ENCODE data around the gene NPR3.

DNA sequence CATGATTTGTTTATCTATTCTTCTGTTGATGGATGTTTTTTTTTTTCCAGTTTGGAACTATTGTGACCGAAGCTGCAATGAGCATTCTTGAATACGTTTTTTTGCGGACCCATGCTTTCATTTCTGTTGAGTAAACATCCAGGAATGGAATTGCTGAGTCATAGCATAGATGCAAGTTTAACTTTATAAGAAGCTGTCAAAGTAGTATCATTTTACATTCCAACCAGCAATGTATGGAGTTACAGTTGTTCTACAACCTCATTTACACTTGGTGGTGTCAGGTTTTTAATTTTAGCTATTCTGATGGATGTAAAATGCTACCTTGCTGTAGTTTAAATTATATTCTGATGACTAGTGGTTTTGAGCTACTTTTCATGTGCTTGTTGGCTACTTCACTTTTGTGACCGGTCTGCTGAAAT lies 49.0 kb downstream of the NPR3 start:
- TF ChIP-seq, protein P1, sequence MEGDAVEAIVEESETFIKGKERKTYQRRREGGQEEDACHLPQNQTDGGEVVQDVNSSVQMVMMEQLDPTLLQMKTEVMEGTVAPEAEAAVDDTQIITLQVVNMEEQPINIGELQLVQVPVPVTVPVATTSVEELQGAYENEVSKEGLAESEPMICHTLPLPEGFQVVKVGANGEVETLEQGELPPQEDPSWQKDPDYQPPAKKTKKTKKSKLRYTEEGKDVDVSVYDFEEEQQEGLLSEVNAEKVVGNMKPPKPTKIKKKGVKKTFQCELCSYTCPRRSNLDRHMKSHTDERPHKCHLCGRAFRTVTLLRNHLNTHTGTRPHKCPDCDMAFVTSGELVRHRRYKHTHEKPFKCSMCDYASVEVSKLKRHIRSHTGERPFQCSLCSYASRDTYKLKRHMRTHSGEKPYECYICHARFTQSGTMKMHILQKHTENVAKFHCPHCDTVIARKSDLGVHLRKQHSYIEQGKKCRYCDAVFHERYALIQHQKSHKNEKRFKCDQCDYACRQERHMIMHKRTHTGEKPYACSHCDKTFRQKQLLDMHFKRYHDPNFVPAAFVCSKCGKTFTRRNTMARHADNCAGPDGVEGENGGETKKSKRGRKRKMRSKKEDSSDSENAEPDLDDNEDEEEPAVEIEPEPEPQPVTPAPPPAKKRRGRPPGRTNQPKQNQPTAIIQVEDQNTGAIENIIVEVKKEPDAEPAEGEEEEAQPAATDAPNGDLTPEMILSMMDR (IDR thresholded peaks at IDR 0.05) = no peak
- TF ChIP-seq POLR2AphosphoS5 (IDR thresholded peaks at IDR 0.05) (no peak), POLR2A (IDR thresholded peaks at IDR 0.05) (no peak)

Data from breast epithelium (tissue), 3 donors.